ENCODE measurements around the gene PRUNE1. TPM values are rescaled to one million over a fixed set of nuclear protein-coding genes. Genes with fewer than 3 reads are reported as not detected.
A peak's percentile ranks its signal among the peaks of the same experiment; 100 is the strongest.

PRUNE1 gene
- total RNA-seq, 4 donors from 2014 or later = 66.0 to 79.0 (median 76.3) TPM

- WGBS, 2 donors = 55 to 72% methylated on average over 11 of the region's 11 CpGs
- intact Hi-C loops (cut with DNase I) = no loop called here
- no peaks in the 10 kb centered on the region for H3K36me3 ChIP-seq
- no peaks in the 10 kb centered on the region for H3K9me3 ChIP-seq
- no peaks in the 10 kb centered on the region for H3K27me3 ChIP-seq
- peak overlapping the region in 2 of 3 donors; percentile 58 to 59 for H3K27ac ChIP-seq
- peaks cover 42 to 60% of the 10 kb centered on the region in 2 donors for H3K4me1 ChIP-seq
- peak; percentile 78 to 80 for DNase-seq
- H3K4me3 ChIP-seq (replicated peaks in 1 of 3) = no peak overlapping the region
- no peak for TF ChIP-seq CTCF (IDR thresholded peaks at IDR 0.05)
- TF ChIP-seq POLR2A (IDR thresholded peaks at IDR 0.05) = peak in 1 of 2 donors; percentile 54
Observed at GRCh38 chr1:150976879-150977694, 31.2 kb upstream of the PRUNE1 start.

DNA sequence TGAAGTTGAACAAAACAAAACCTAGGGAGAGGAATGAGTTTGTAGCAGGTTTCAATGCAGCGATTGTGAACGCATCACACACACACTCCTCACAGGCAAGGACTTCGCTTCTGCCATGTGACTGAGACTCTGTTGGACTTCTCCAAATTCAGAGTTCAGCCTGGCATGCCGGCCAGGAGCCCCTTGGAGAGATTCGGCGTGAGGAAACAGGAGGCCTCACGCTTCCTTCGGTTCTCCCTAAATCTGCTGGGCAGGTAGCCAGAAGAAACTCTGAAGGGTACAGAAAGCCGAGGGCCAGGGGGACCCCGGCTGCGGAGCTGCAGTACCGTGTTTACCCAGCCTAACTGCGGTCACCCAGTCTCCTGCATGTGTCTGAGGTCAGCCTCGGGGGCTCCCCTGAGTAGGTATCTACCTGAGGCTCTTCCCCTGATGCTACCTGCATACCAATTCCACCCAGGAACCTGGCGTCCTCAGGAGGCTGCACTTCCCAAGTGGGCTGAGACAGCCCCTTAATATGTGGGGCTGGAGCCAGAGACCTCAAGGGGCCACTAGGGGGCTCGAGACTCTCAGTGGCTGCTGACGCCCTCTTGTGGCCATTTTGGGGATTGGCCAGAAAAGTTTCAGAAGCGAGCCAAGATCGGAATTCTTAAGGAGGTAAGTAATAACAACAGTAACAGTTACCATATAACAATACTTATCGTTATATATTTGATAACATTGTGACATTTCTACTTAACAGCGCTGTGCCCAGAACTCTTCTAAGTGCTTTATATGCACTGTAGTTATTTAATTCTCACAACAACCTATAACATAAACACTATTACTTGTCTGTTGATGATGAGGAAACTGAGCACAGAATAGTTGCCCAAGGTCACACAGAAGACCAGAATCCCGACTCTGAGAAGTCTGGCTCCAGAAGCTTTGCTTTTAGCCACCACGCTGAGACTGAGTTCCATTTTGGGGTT lies 28.9 kb upstream of the PRUNE1 start:
- DNase-seq = peak; percentile 92 to 93
- intact Hi-C loops (cut with DNase I) = no loop called here
- no peaks in the 10 kb centered on the region for H3K9me3 ChIP-seq
- WGBS, 2 donors = 14% methylated on average over 20 to 23 of the region's 23 CpGs
- H3K27ac ChIP-seq = peak overlapping the region; percentile 58 to 79 (median 62)
- no peak overlapping the region for H3K4me3 ChIP-seq (replicated peaks in 1 of 3)
- TF ChIP-seq CTCF (IDR thresholded peaks at IDR 0.05) = peak; percentile 98 to 100 (median 99)
- peak in 1 of 2 donors; percentile 13 for TF ChIP-seq POLR2A (IDR thresholded peaks at IDR 0.05)
- peaks cover 36 to 63% of the 10 kb centered on the region in 2 donors for H3K4me1 ChIP-seq
- no peaks in the 10 kb centered on the region for H3K27me3 ChIP-seq
- no peaks in the 10 kb centered on the region for H3K36me3 ChIP-seq

DNA sequence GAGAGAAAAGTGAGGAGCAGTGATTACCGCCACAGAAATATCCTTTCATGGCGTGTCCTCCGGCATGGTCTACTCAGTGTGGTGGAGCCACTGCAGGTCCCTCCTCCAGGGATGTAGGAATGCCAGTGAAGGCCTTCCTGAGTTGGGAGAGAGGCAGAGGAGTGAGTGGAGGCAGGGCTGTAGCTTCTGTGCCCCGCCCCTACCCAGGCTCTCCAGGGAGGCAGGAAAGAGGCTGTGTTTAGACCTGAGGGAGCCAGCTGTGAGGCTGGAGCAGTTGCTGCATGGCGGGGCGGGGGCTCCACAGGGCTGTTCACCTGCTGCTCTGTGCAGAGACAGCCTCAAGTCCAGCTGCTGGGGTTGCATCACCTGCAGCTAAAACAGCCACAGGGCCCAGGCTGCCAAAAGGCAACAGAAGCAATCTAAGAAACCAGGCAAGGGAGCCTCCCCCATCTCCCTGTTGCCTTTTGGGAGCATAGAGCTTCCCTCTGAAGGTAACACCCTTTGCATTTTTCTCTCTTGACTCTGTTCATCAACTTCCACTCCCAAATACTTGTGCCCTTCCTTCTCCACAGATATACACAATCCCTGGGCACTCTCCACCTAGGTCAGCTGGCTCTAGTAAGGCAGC lies 27.0 kb upstream of the PRUNE1 start:
- H3K27ac ChIP-seq = peak overlapping the region; percentile 52 to 79 (median 74)
- no peaks in the 10 kb centered on the region for H3K36me3 ChIP-seq
- 50 to 55% methylated on average over 6 of the region's 6 CpGs for WGBS, 2 donors
- peak in 1 of 2 donors; percentile 24 for TF ChIP-seq POLR2A (IDR thresholded peaks at IDR 0.05)
- no peak for TF ChIP-seq CTCF (IDR thresholded peaks at IDR 0.05)
- intact Hi-C loops (cut with DNase I) = no loop called here
- no peaks in the 10 kb centered on the region for H3K9me3 ChIP-seq
- no peaks in the 10 kb centered on the region for H3K27me3 ChIP-seq
- H3K4me1 ChIP-seq = peaks cover 30 to 60% of the 10 kb centered on the region in 2 donors
- no peak overlapping the region for H3K4me3 ChIP-seq (replicated peaks in 1 of 3)
- peak; percentile 68 to 72 for DNase-seq

GRCh38 chr1:150981805-150982712 lies 26.2 kb upstream of the PRUNE1 start, which contains the start of gene ANXA9:
TSS of gene ANXA9 (plus strand) at chr1:150982292. CDS start at chr1:150983106, 814 bp downstream.
- H3K27me3 ChIP-seq = no peaks in the 10 kb centered on the region
- H3K27ac ChIP-seq = peak within 1 kb of the TSS; percentile 52 to 79 (median 74)
- TF ChIP-seq POLR2A (IDR thresholded peaks at IDR 0.05) = peak in 1 of 2 donors; percentile 49
- no peak for TF ChIP-seq CTCF (IDR thresholded peaks at IDR 0.05)
- peaks cover 30 to 58% of the 10 kb centered on the region in 2 donors for H3K4me1 ChIP-seq
- H3K36me3 ChIP-seq = no peaks in the 10 kb centered on the region
- no peak within 1 kb of the TSS for H3K4me3 ChIP-seq (replicated peaks in 1 of 3)
- WGBS, 2 donors = 39 to 56% methylated on average over 8 to 11 of the region's 12 CpGs
- peak; percentile 77 to 83 for DNase-seq
- intact Hi-C loops (cut with DNase I) = no loop called here
- no peaks in the 10 kb centered on the region for H3K9me3 ChIP-seq

All from thyroid gland (tissue), 4 donors.